K562 (cell line): ENCODE results near the gene UBE2M. TPM values are rescaled to one million over a fixed set of nuclear protein-coding genes. Genes with fewer than 3 reads are reported as not detected.

ENCODE experiments used
- ATAC-seq: fragments of 200-7000 bp; cut with Tn5 transposase; 3 replicates; pipeline ENCODE4 v1.9.1; 2020; ENCODE audit warnings: moderate library complexity
- BruUV-seq: library from RNA; stranded (reverse); fragments of 400-500 nt; replicated peaks from 2 replicates; lab custom pipeline; 2021; lab: Mats Ljungman, UMichigan
- CTCF ChIA-PET: fragments of 300-600 bp; formaldehyde crosslinking; extraction: SDS; loops from one replicate; lab custom pipeline; 2021; ENCODE audit warnings: low intra/inter-chr PET ratio; lab: Yijun Ruan, JAX
- POLR2A ChIA-PET: fragments of 300-600, 350-650 bp; sonication (Branson Sonifier 250); formaldehyde crosslinking; extraction: SDS; loops from one replicate; lab custom pipeline; 2021; ENCODE audit warnings: antibody characterized with exemption, inconsistent platforms; lab: Yijun Ruan, JAX
- DNase-seq, 4 experiments: peaks; one replicate each; pipeline versions ENCODE4 v3.0.0 to v3.0.0-alpha.2; 2011 to 2018; ENCODE audit warnings: low spot score in 3 of 4, mixed read lengths in 3 of 4; ENCODE audit errors: extremely low read depth in 1 of 4
- FAIRE-seq: peaks from 2 replicates; lab custom pipeline; 2011; peaks lifted over from hg19 to GRCh38; lab: Jason Lieb, UNC
- H2AFZ ChIP-seq: 2 replicates; pipeline ENCODE4 v1.6.0; 2011; ENCODE audit warnings: low read depth, low read length, control low read depth, inconsistent platforms
- H3K27ac ChIP-seq: fragments of 200-600 bp; 3 replicates; pipeline ENCODE4 v1.8.0; 2011; ENCODE audit warnings: low read depth, mild to moderate bottlenecking, control low read depth, inconsistent platforms, low read length, moderate library complexity, mixed read lengths; ENCODE audit errors: extremely low read depth
- H3K27me3 ChIP-seq, 2 experiments: fragments of 300-600 bp in 1 of 2; 2 replicates in 1 of 2; 3 replicates in 1 of 2; pipeline versions ENCODE4 v1.6.0 to v1.8.0; 2011; ENCODE audit warnings: inconsistent platforms in 2 of 2, low read length in 2 of 2, mild to moderate bottlenecking in 1 of 2, mixed read lengths in 1 of 2, moderate library complexity in 1 of 2; ENCODE audit not compliant: control insufficient read depth in 2 of 2, insufficient read depth in 2 of 2
- H3K36me3 ChIP-seq: fragments of 300-600 bp; 3 replicates; pipeline ENCODE4 v1.8.0; 2011; ENCODE audit warnings: mild to moderate bottlenecking, low read length, inconsistent platforms; ENCODE audit not compliant: control insufficient read depth, insufficient read depth
- H3K4me1 ChIP-seq, 2 experiments: fragments of 200-600 bp in 1 of 2; replicated peaks in 1 of 2; 2 replicates in 1 of 2; 3 replicates in 1 of 2; pipeline versions ENCODE4 v1.5.1 to v1.8.0; 2011; ENCODE audit warnings: inconsistent platforms in 2 of 2, low read length in 2 of 2, mild to moderate bottlenecking in 1 of 2, mixed read lengths in 1 of 2, moderate library complexity in 1 of 2; ENCODE audit not compliant: control insufficient read depth in 2 of 2, insufficient read depth in 2 of 2
- H3K4me2 ChIP-seq: 2 replicates; pipeline ENCODE4 v1.6.1; 2011; ENCODE audit warnings: low read length, control low read depth, inconsistent platforms, mixed read lengths; ENCODE audit not compliant: insufficient read depth
- H3K4me3 ChIP-seq: fragments of 200-600 bp; sonication (generic), shearing (Covaris generic); 2 replicates; pipeline ENCODE4 v1.5.1; 2016; ENCODE audit warnings: control low read depth, inconsistent platforms
- H3K79me2 ChIP-seq: fragments of 200-600 bp; 3 replicates; pipeline ENCODE4 v1.8.0; 2011; ENCODE audit warnings: low read length, inconsistent platforms; ENCODE audit not compliant: control insufficient read depth, insufficient read depth
- H3K9ac ChIP-seq, 2 experiments: 2 replicates each; pipeline versions ENCODE4 v1.6.0 to v1.6.1; 2011; ENCODE audit warnings: low read depth in 2 of 2, low read length in 2 of 2, control low read depth in 1 of 2, inconsistent platforms in 1 of 2, mild to moderate bottlenecking in 1 of 2, mixed read lengths in 1 of 2; ENCODE audit not compliant: insufficient read depth in 1 of 2
- H3K9me1 ChIP-seq: one replicate; pipeline ENCODE4 v1.6.0; 2011; ENCODE audit warnings: inconsistent platforms, mild to moderate bottlenecking, low read length, moderate library complexity; ENCODE audit not compliant: control insufficient read depth, insufficient read depth
- H3K9me3 ChIP-seq: replicated peaks from 2 replicates; pipeline ENCODE4 v1.5.1; 2011; ENCODE audit warnings: low read depth, low read length, inconsistent platforms; ENCODE audit not compliant: control insufficient read depth, insufficient read depth
- H4K20me1 ChIP-seq: replicated peaks from 2 replicates; pipeline ENCODE4 v1.6.1; 2011; ENCODE audit warnings: low read length, inconsistent platforms, mixed read lengths; ENCODE audit not compliant: control insufficient read depth, insufficient read depth
- CHD2 ChIP-seq: IDR thresholded peaks from 2 replicates; pipeline ENCODE4 v1.6.1; 2011; ENCODE audit warnings: low read depth, low read length
- RB1 ChIP-seq: fragments of 450-650 bp; IDR thresholded peaks from 2 replicates; pipeline ENCODE4 v1.6.1; 2017; ENCODE audit warnings: low read depth, mild to moderate bottlenecking
- ZSCAN29 ChIP-seq: fragments of 450-650 bp; IDR thresholded peaks from 2 replicates; pipeline ENCODE4 v1.6.1; 2017
- WGBS: fragments of 100-300 bp; shearing (Covaris generic); methylation state at CpG from one replicate; pipeline ENCODE4 v1.1.6; 2016; ENCODE audit warnings: low coverage, mixed read lengths; ENCODE audit not compliant: insufficient coverage; ENCODE audit errors: missing lambda C conversion rate; 5-methylcytosine and 5-hydroxymethylcytosine counted together
- in situ Hi-C: fragments of 300-500 bp; cut with MboI; formaldehyde crosslinking; loops from 4 replicates; pipeline ENCODE4 v1.15.0; 2018; ENCODE audit warnings: inconsistent platforms, mixed read lengths
- intact Hi-C: fragments of 100-400 bp; cut with micrococcal nuclease; formaldehyde crosslinking; loops from 2 replicates; pipeline ENCODE4 v1.14.2; 2022
- polyA plus RNA-seq, 8 experiments: library from polyadenylated mRNA; depleted of rRNA in 4 of 8; stranded (reverse) in 5 of 8; unstranded in 3 of 8; fragments of >200 nt; fragmentation: Nextera tagmentation in 2 of 8; fragmentation: Illumina TruSeq in 1 of 8; extraction: Ambion mirVana in 2 of 8; extraction: Trizol in 1 of 8; gene quantifications; 2 replicates each; pipeline versions ENCODE4 v1.2.1 to v1.2.3, GENCODE V29; 2011 to 2014; ENCODE audit warnings: inconsistent platforms in 1 of 8, missing spikeins in 1 of 8
- total RNA-seq, 7 experiments: library from RNA; depleted of rRNA in 6 of 7; stranded (reverse); fragments of >200 nt in 6 of 7; fragmentation: Illumina TruSeq in 2 of 7; extraction: Trizol in 2 of 7; gene quantifications; 2 replicates each; pipeline versions ENCODE4 v1.2.1 to v1.2.3, GENCODE V29; 2011 to 2021; ENCODE audit warnings: low replicate concordance in 1 of 7
- TF ChIP-seq, protein P1 (sequence below): fragments of 450-650 bp; IDR thresholded peaks from 2 replicates; pipeline ENCODE4 v1.6.1; 2017; ENCODE audit warnings: mild to moderate bottlenecking, moderate library complexity

Gene UBE2M
- total and polyA plus RNA-seq, 9 of the 15 experiments (the other 6 are each of a cell fraction or from before 2014, with no cell fraction given): 0.92 to 163 (median 85.7) TPM

- no peaks in the 10 kb centered on the region for H3K27me3 ChIP-seq
- intact Hi-C loops: no loop called here
- ChIA-PET CTCF (no interaction called here), POLR2A (interaction anchor here (0.9 to 1.2 kb wide), 2 partner anchors 9 to 18 kb away, joined by 3 to 4 read pairs; no protein-coding TSS in a partner anchor)
- DNase-seq (no peak), ATAC-seq (no peak), FAIRE-seq (no peak)
- H2AFZ ChIP-seq: no peak overlapping the region
- H3K4me3 ChIP-seq: peak overlapping the region; percentile 92
- BruUV-seq: no TSS peak
- no peaks in the 10 kb centered on the region for H3K9me3 ChIP-seq
- peaks cover 50% of the 10 kb centered on the region for H3K36me3 ChIP-seq
- no peak for TF ChIP-seq RB1
- TF ChIP-seq ZSCAN29: no peak
- TF ChIP-seq, protein P1, sequence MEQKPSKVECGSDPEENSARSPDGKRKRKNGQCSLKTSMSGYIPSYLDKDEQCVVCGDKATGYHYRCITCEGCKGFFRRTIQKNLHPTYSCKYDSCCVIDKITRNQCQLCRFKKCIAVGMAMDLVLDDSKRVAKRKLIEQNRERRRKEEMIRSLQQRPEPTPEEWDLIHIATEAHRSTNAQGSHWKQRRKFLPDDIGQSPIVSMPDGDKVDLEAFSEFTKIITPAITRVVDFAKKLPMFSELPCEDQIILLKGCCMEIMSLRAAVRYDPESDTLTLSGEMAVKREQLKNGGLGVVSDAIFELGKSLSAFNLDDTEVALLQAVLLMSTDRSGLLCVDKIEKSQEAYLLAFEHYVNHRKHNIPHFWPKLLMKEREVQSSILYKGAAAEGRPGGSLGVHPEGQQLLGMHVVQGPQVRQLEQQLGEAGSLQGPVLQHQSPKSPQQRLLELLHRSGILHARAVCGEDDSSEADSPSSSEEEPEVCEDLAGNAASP: no peak
- TF ChIP-seq CHD2: no peak
- no peaks in the 10 kb centered on the region for H4K20me1 ChIP-seq
- in situ Hi-C loops: no loop called here
- peaks cover 3% of the 10 kb centered on the region for H3K9me1 ChIP-seq
- WGBS: 52% methylated on average over 8 of the region's 10 CpGs
- peaks cover 60% of the 10 kb centered on the region for H3K79me2 ChIP-seq
- peak overlapping the region; percentile 94; the same call in 2 of the 3 replicates for H3K27ac ChIP-seq
- peaks cover 36 to 59% of the 10 kb centered on the region in 2 experiments for H3K4me1 ChIP-seq
- peak overlapping the region; percentile 92 to 98 for H3K9ac ChIP-seq
- peak overlapping the region; percentile 83 for H3K4me2 ChIP-seq
Observed at GRCh38 chr19:58556622-58557220, 1.7 kb downstream of the UBE2M start.
